HL-60 (cell line): Measurements from ENCODE around the gene S100A13.

Experiments used
- SPI1 ChIP-seq: IDR thresholded peaks from 2 replicates; pipeline ENCODE4 v1.6.1; 2012; ENCODE audit warnings: low read depth, mild to moderate bottlenecking, borderline replicate concordance
- TF ChIP-seq, protein P1 (sequence below): IDR thresholded peaks from one replicate; pipeline ENCODE4 v1.5.1; 2011; ENCODE audit warnings: low read length, control low read depth, inconsistent platforms; ENCODE audit not compliant: insufficient read depth

DNA sequence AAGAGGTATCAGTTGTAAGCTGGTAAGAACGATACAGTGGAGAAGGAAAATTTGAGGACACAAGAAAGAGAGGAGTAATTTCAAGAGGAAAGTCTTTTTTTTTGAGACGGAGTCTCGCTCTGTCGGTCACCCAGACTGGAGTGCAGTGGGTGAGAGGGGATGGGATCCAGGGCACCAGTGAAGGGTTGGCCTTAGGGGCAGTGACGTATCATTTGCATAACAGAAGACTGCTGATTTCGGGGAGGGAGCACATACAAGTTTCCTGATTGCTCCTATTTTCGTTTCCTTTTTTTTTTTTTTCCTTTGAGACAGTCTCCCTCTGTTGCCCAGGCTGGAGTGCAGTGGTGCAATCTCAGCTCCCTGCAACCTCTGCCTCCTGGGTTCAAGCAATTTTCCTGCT lies 4.2 kb downstream of the S100A13 start:
- TF ChIP-seq, protein P1, sequence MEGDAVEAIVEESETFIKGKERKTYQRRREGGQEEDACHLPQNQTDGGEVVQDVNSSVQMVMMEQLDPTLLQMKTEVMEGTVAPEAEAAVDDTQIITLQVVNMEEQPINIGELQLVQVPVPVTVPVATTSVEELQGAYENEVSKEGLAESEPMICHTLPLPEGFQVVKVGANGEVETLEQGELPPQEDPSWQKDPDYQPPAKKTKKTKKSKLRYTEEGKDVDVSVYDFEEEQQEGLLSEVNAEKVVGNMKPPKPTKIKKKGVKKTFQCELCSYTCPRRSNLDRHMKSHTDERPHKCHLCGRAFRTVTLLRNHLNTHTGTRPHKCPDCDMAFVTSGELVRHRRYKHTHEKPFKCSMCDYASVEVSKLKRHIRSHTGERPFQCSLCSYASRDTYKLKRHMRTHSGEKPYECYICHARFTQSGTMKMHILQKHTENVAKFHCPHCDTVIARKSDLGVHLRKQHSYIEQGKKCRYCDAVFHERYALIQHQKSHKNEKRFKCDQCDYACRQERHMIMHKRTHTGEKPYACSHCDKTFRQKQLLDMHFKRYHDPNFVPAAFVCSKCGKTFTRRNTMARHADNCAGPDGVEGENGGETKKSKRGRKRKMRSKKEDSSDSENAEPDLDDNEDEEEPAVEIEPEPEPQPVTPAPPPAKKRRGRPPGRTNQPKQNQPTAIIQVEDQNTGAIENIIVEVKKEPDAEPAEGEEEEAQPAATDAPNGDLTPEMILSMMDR: no peak
- TF ChIP-seq SPI1: no peak
